Measurements from ENCODE around the gene RASA2.

- TF ChIP-seq POLR2A (IDR thresholded peaks at IDR 0.05; ENCODE audit: low read depth, low read length) (no peak), RAD21 (IDR thresholded peaks at IDR 0.05; ENCODE audit: low read length) (no peak), CTCF (conservative IDR thresholded peaks at IDR 0.05; ENCODE audit: low read depth, low read length) (no peak), MXI1 (IDR thresholded peaks at IDR 0.05; ENCODE audit: borderline replicate concordance, low read depth, low read length) (no peak), BHLHE40 (IDR thresholded peaks at IDR 0.05; ENCODE audit: low read depth, low read length) (no peak), ELK1 (IDR thresholded peaks at IDR 0.05; ENCODE audit: borderline replicate concordance, low read depth, low read length) (no peak), MAFK (IDR thresholded peaks at IDR 0.05; ENCODE audit: low read depth, low read length) (no peak)
Observed at GRCh38 chr3:141538568-141539240, 51.9 kb downstream of the RASA2 start.
